ENCODE measurements around the gene RIT1.

Gene RIT1

GRCh38 chr1:155884031-155884960, 26.9 kb downstream of the RIT1 start:
- no peak overlapping the region for H3K4me3 ChIP-seq (replicated peaks; ENCODE audit: insufficient read depth, low read length)
- DNase-seq (ENCODE audit: low read depth in 1 of 2, low spot score in 1 of 2): no peak

GRCh38 chr1:155882766-155883165, 28.4 kb downstream of the RIT1 start:
- no peak for TF ChIP-seq REST (IDR thresholded peaks at IDR 0.05; ENCODE audit: insufficient replicate concordance, low read depth)
- TF ChIP-seq GABPA (IDR thresholded peaks at IDR 0.05; ENCODE audit: low read depth): no peak
- TF ChIP-seq POLR2AphosphoS5 (IDR thresholded peaks at IDR 0.05; ENCODE audit: low read depth): no peak
- TF ChIP-seq, protein P1, sequence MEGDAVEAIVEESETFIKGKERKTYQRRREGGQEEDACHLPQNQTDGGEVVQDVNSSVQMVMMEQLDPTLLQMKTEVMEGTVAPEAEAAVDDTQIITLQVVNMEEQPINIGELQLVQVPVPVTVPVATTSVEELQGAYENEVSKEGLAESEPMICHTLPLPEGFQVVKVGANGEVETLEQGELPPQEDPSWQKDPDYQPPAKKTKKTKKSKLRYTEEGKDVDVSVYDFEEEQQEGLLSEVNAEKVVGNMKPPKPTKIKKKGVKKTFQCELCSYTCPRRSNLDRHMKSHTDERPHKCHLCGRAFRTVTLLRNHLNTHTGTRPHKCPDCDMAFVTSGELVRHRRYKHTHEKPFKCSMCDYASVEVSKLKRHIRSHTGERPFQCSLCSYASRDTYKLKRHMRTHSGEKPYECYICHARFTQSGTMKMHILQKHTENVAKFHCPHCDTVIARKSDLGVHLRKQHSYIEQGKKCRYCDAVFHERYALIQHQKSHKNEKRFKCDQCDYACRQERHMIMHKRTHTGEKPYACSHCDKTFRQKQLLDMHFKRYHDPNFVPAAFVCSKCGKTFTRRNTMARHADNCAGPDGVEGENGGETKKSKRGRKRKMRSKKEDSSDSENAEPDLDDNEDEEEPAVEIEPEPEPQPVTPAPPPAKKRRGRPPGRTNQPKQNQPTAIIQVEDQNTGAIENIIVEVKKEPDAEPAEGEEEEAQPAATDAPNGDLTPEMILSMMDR (IDR thresholded peaks at IDR 0.05; ENCODE audit: insufficient read depth, low read length): no peak
- no peak for TF ChIP-seq SPI1 (IDR thresholded peaks at IDR 0.05; ENCODE audit: borderline replicate concordance, low read depth)
- no peak overlapping the region for H3K4me3 ChIP-seq (replicated peaks; ENCODE audit: insufficient read depth, low read length)
- no peak for DNase-seq (ENCODE audit: low read depth in 1 of 2, low spot score in 1 of 2)
- H3K27ac ChIP-seq (replicated peaks): no peak overlapping the region
- H3K27me3 ChIP-seq (ENCODE audit: insufficient read depth, poor library complexity, severe bottlenecking): no peaks in the 10 kb centered on the region

More at GRCh38 chr1:155884031-155884960, 26.9 kb downstream of the RIT1 start:
- Histone ChIP-seq H3K27ac (replicated peaks) (no peak overlapping the region), H3K27me3 (ENCODE audit: insufficient read depth, poor library complexity, severe bottlenecking) (no peaks in the 10 kb centered on the region)
- TF ChIP-seq, protein P1 (IDR thresholded peaks at IDR 0.05; ENCODE audit: insufficient read depth, low read length): no peak
- TF ChIP-seq REST (IDR thresholded peaks at IDR 0.05; ENCODE audit: insufficient replicate concordance, low read depth) (no peak), GABPA (IDR thresholded peaks at IDR 0.05; ENCODE audit: low read depth) (no peak), SPI1 (IDR thresholded peaks at IDR 0.05; ENCODE audit: borderline replicate concordance, low read depth) (no peak), POLR2AphosphoS5 (IDR thresholded peaks at IDR 0.05; ENCODE audit: low read depth) (no peak)

GRCh38 chr1:155882235-155882634, 28.9 kb downstream of the RIT1 start:
- H3K27ac ChIP-seq (replicated peaks): no peak overlapping the region
- no peaks in the 10 kb centered on the region for H3K27me3 ChIP-seq (ENCODE audit: insufficient read depth, poor library complexity, severe bottlenecking)
- DNase-seq (ENCODE audit: low read depth in 1 of 2, low spot score in 1 of 2): no peak
- TF ChIP-seq REST (IDR thresholded peaks at IDR 0.05; ENCODE audit: insufficient replicate concordance, low read depth): no peak
- TF ChIP-seq POLR2AphosphoS5 (IDR thresholded peaks at IDR 0.05; ENCODE audit: low read depth): no peak
- no peak for TF ChIP-seq GABPA (IDR thresholded peaks at IDR 0.05; ENCODE audit: low read depth)
- no peak for TF ChIP-seq SPI1 (IDR thresholded peaks at IDR 0.05; ENCODE audit: borderline replicate concordance, low read depth)
- TF ChIP-seq, protein P1 (IDR thresholded peaks at IDR 0.05; ENCODE audit: insufficient read depth, low read length): no peak
- no peak overlapping the region for H3K4me3 ChIP-seq (replicated peaks; ENCODE audit: insufficient read depth, low read length)
